HepG2 (cell line): ENCODE results near the gene GAPDH. TPM values are rescaled to one million over a fixed set of nuclear protein-coding genes. Genes with fewer than 3 reads are reported as not detected.
A peak's percentile ranks its signal among the peaks of the same experiment; 100 is the strongest.

Experiments used
- ATAC-seq: fragments of 200-7000 bp; cut with Tn5 transposase; 3 replicates; pipeline ENCODE4 v1.9.1; 2020; ENCODE audit warnings: mild to moderate bottlenecking, moderate library complexity
- BruUV-seq: library from RNA; stranded (reverse); fragments of 400-500 nt; replicated peaks from 2 replicates; lab custom pipeline; 2021; lab: Mats Ljungman, UMichigan
- CTCF ChIA-PET: fragments of 300-600 bp; formaldehyde crosslinking; extraction: SDS; loops from one replicate; lab custom pipeline; 2021; ENCODE audit warnings: low total read pairs, inconsistent platforms, low intra/inter-chr PET ratio; lab: Yijun Ruan, JAX
- POLR2A ChIA-PET: fragments of 350-600 bp; sonication (Branson Sonifier 250); formaldehyde crosslinking; loops from one replicate; lab custom pipeline; 2020; ENCODE audit warnings: antibody characterized with exemption, inconsistent platforms; lab: Yijun Ruan, JAX
- DNase-seq: peaks from one replicate; pipeline ENCODE4 v3.0.0-alpha.2; 2015; ENCODE audit warnings: low spot score
- FAIRE-seq: peaks from 3 replicates; lab custom pipeline; 2011; peaks lifted over from hg19 to GRCh38; lab: Jason Lieb, UNC
- H2AFZ ChIP-seq: one replicate; pipeline ENCODE4 v1.6.1; 2011; ENCODE audit warnings: low read length, inconsistent platforms
- H3K27ac ChIP-seq: fragments of 300-600 bp; 3 replicates; pipeline ENCODE4 v1.8.0; 2011; ENCODE audit warnings: mixed run types, mild to moderate bottlenecking, mixed read lengths, low read length, inconsistent platforms; ENCODE audit not compliant: insufficient read depth; ENCODE audit errors: extremely low read length
- H3K27me3 ChIP-seq, 2 experiments: fragments of 200-600 bp in 1 of 2; 2 replicates in 1 of 2; 3 replicates in 1 of 2; pipeline versions ENCODE4 v1.6.0 to v1.8.0; 2011; ENCODE audit warnings: low read length in 2 of 2, mild to moderate bottlenecking in 2 of 2, moderate library complexity in 2 of 2, inconsistent platforms in 1 of 2; ENCODE audit not compliant: insufficient read depth in 2 of 2, control insufficient read depth in 1 of 2
- H3K36me3 ChIP-seq, 2 experiments: fragments of 200-600 bp in 1 of 2; replicated peaks in 1 of 2; 2 replicates in 1 of 2; 3 replicates in 1 of 2; pipeline versions ENCODE4 v1.5.1 to v1.8.0; 2011; ENCODE audit warnings: low read length in 2 of 2, inconsistent platforms in 1 of 2; ENCODE audit not compliant: insufficient read depth in 2 of 2, control insufficient read depth in 1 of 2
- H3K4me1 ChIP-seq: 2 replicates; pipeline ENCODE4 v1.5.1; 2012; ENCODE audit warnings: low read length, inconsistent platforms; ENCODE audit not compliant: insufficient read depth
- H3K4me2 ChIP-seq: 2 replicates; pipeline ENCODE4 v1.6.0; 2011; ENCODE audit warnings: low read depth, low read length, inconsistent platforms
- H3K4me3 ChIP-seq, 3 experiments: fragments of 200-600 bp in 1 of 3; sonication (generic), shearing (Covaris generic) in 1 of 3; replicated peaks in 1 of 3; 2 replicates each; pipeline ENCODE4 v1.5.1; 2011 to 2016; ENCODE audit warnings: low read length in 3 of 3, inconsistent platforms in 2 of 3, low read depth in 2 of 3, mild to moderate bottlenecking in 2 of 3, control low read depth in 1 of 3, mixed read lengths in 1 of 3; ENCODE audit not compliant: insufficient read depth in 1 of 3
- H3K79me2 ChIP-seq: one replicate; pipeline ENCODE4 v1.6.1; 2011; ENCODE audit warnings: low read length, inconsistent platforms; ENCODE audit not compliant: insufficient read depth
- H3K9ac ChIP-seq: 2 replicates; pipeline ENCODE4 v1.6.0; 2011; ENCODE audit warnings: mild to moderate bottlenecking, low read depth, low read length, inconsistent platforms; ENCODE audit not compliant: insufficient read depth
- H3K9me3 ChIP-seq: 2 replicates; pipeline ENCODE4 v1.5.1; 2012; ENCODE audit warnings: mild to moderate bottlenecking, low read length
- H4K20me1 ChIP-seq: 2 replicates; pipeline ENCODE4 v1.6.0; 2011; ENCODE audit warnings: inconsistent platforms, mild to moderate bottlenecking, low read length, moderate library complexity; ENCODE audit not compliant: insufficient read depth
- ARNT2 ChIP-seq: sonication (generic); formaldehyde crosslinking; IDR thresholded peaks from 2 replicates; pipeline ENCODE4 v1.8.0; 2022; ENCODE audit warnings: mild to moderate bottlenecking, low read depth, missing genetic modification reagents, moderate library complexity
- CEBPG ChIP-seq: IDR thresholded peaks from 2 replicates; pipeline ENCODE4 v1.6.1; 2016
- MATR3 ChIP-seq: sonication (generic); formaldehyde crosslinking; IDR thresholded peaks from 2 replicates; pipeline ENCODE4 v1.4.0; 2020; ENCODE audit warnings: missing genetic modification reagents
- MED8 ChIP-seq: sonication (generic); formaldehyde crosslinking; IDR thresholded peaks from 2 replicates; pipeline ENCODE4 v1.8.1; 2023; ENCODE audit warnings: mild to moderate bottlenecking, missing genetic modification reagents; ENCODE audit not compliant: insufficient replicate concordance
- NFIB ChIP-seq: sonication (generic); formaldehyde crosslinking; IDR thresholded peaks from 2 replicates; pipeline ENCODE4 v1.9.0; 2021; ENCODE audit warnings: missing genetic modification reagents, mild to moderate bottlenecking, borderline replicate concordance
- SIX1 ChIP-seq: sonication (generic); formaldehyde crosslinking; IDR thresholded peaks from 2 replicates; pipeline ENCODE4 v1.4.0; 2020; ENCODE audit warnings: missing genetic modification reagents, borderline replicate concordance
- SIX4 ChIP-seq: sonication (generic); formaldehyde crosslinking; IDR thresholded peaks from 2 replicates; pipeline ENCODE4 v1.4.0; 2020; ENCODE audit warnings: missing genetic modification reagents
- THAP8 ChIP-seq: sonication (generic); formaldehyde crosslinking; IDR thresholded peaks from 2 replicates; pipeline ENCODE4 v1.5.1; 2020; ENCODE audit warnings: missing genetic modification reagents, mild to moderate bottlenecking, borderline replicate concordance
- YEATS2 ChIP-seq: sonication (generic); formaldehyde crosslinking; IDR thresholded peaks from 2 replicates; pipeline ENCODE4 v1.4.0; 2020; ENCODE audit warnings: missing genetic modification reagents, borderline replicate concordance
- ZBTB26 ChIP-seq: IDR thresholded peaks from 2 replicates; pipeline ENCODE4 v1.6.1; 2016; ENCODE audit warnings: missing compliant biosample characterization, missing genetic modification reagents, borderline replicate concordance
- ZNF121 ChIP-seq: sonication (generic); formaldehyde crosslinking; IDR thresholded peaks from 2 replicates; pipeline ENCODE4 v1.5.0; 2020; ENCODE audit warnings: mild to moderate bottlenecking, missing genetic modification reagents
- WGBS: methylation state at CpG from one replicate; pipeline ENCODE4 v1.1.6; 2017; ENCODE audit warnings: low lambda C conversion rate; 5-methylcytosine and 5-hydroxymethylcytosine counted together
- in situ Hi-C: cut with HindIII; loops from 2 replicates; pipeline ENCODE4 v1.10.0; 2017; ENCODE audit warnings: low pct_unique_long_range_greater_than_20kb; ENCODE audit not compliant: extremely low pct_ligation_motif_present
- intact Hi-C: fragments of 100-400 bp; cut with micrococcal nuclease; formaldehyde crosslinking; loops from one replicate; pipeline ENCODE4 v1.10.0; 2022; ENCODE audit not compliant: unreplicated experiment
- polyA plus RNA-seq, 8 experiments: library from polyadenylated mRNA; depleted of rRNA in 3 of 8; stranded (reverse) in 7 of 8; unstranded in 1 of 8; fragments of >200 nt; fragmentation: Illumina TruSeq in 4 of 8; extraction: Trizol in 4 of 8; gene quantifications; 2 replicates each; pipeline versions ENCODE4 v1.2.1 to v1.2.3, GENCODE V29; 2011 to 2016; ENCODE audit warnings: low read depth in 4 of 8, missing spikeins in 1 of 8, mixed read lengths in 1 of 8; ENCODE audit not compliant: insufficient read depth in 1 of 8
- total RNA-seq, 5 experiments: library from RNA; depleted of rRNA; stranded (reverse); fragments of >200 nt; fragmentation: Illumina TruSeq; extraction: Trizol; gene quantifications; 2 replicates each; pipeline ENCODE4 v1.2.3, GENCODE V29; 2016; ENCODE audit warnings: low read depth in 1 of 5

Gene GAPDH
- total and polyA plus RNA-seq, 2 of the 13 experiments (the other 11 are each of a cell fraction or from before 2014, with no cell fraction given), result 3,038 to 12,722 TPM

- Histone ChIP-seq H3K4me3 (no peak overlapping the region), H3K4me1 (peaks cover 18% of the 10 kb centered on the region; the same call in 1 of the 2 replicates), H2AFZ (no peak overlapping the region), H4K20me1 (no peaks in the 10 kb centered on the region), H3K4me2 (no peak overlapping the region), H3K79me2 (peaks cover 23% of the 10 kb centered on the region), H3K36me3 (peaks cover 22 to 55% of the 10 kb centered on the region in 2 experiments), H3K27ac (no peak overlapping the region), H3K27me3 (no peaks in the 10 kb centered on the region; a peak in 1 of 5 replicates), H3K9me3 (no peaks in the 10 kb centered on the region), H3K9ac (no peak overlapping the region)
- ChIA-PET POLR2A (interaction anchor here (0.8 to 1.6 kb wide), 4 partner anchors 14 to 37 kb away, joined by 3 to 6 read pairs (median 4); partner anchors contain the start of genes MRPL51 and VAMP1), CTCF (no interaction called here)
- no TSS peak for BruUV-seq
- TF ChIP-seq SIX4 (peak; percentile 18; the same call in 1 of the 2 replicates), CEBPG (0 out of 2 replicates have a peak, but pooled peaks have one; percentile 9), ARNT2 (CRISPR knock-in tag) (no peak)
- DNase-seq (no peak), FAIRE-seq (no peak), ATAC-seq (no peak)
- WGBS, result 88% methylated on average over 12 of the region's 12 CpGs
- intact Hi-C loops, result no loop called here
- in situ Hi-C loops, result no loop called here
These were observed 27.0 kb upstream of the GAPDH start for GRCh38 chr12:6507102-6507998.

- TF ChIP-seq NFIB (CRISPR knock-in tag) (no peak), SIX1 (no peak), MATR3 (CRISPR knock-in tag) (no peak), ZNF121 (CRISPR knock-in tag) (peak; percentile 87), YEATS2 (no peak), THAP8 (CRISPR knock-in tag) (no peak), ZBTB26 (no peak), MED8 (no peak)
- TF ChIP-seq, all 625 proteins: peak for 1
- peak overlapping the region; percentile 15 for H3K27ac ChIP-seq
- FAIRE-seq (no peak), DNase-seq (no peak), ATAC-seq (no peak)
- H3K4me2 ChIP-seq, result no peak overlapping the region
- H2AFZ ChIP-seq, result no peak overlapping the region
- H3K4me1 ChIP-seq, result peaks cover 18% of the 10 kb centered on the region; the same call in 1 of the 2 replicates
- H3K27me3 ChIP-seq, result no peaks in the 10 kb centered on the region; a peak in 1 of 5 replicates
- no peaks in the 10 kb centered on the region for H3K9me3 ChIP-seq
- no peak overlapping the region for H3K4me3 ChIP-seq
- intact Hi-C loops (no loop called here), in situ Hi-C loops (no loop called here)
- H3K36me3 ChIP-seq, result peaks cover 25 to 63% of the 10 kb centered on the region in 2 experiments
- POLR2A ChIA-PET, result interaction anchor here (1.1 to 1.6 kb wide), 3 partner anchors 15 to 37 kb away, joined by 3 to 6 read pairs (median 4); partner anchors contain the start of genes MRPL51 and VAMP1
- no TSS peak for BruUV-seq
- no peaks in the 10 kb centered on the region for H4K20me1 ChIP-seq
- peaks cover 20% of the 10 kb centered on the region for H3K79me2 ChIP-seq
- CTCF ChIA-PET, result no interaction called here
- 87% methylated on average over 7 of the region's 7 CpGs for WGBS
- no peak overlapping the region for H3K9ac ChIP-seq
These were observed 26.2 kb upstream of the GAPDH start for GRCh38 chr12:6508087-6508486.
